ENCODE measurements around the gene CGB7. TPM values are rescaled to one million over a fixed set of nuclear protein-coding genes. Genes with fewer than 3 reads are reported as not detected.
A peak's percentile ranks its signal among the peaks of the same experiment; 100 is the strongest.
"Not testable (repeated sequence)": the region's sequence is repeated elsewhere in the genome, so short reads cannot be mapped to it uniquely, and the experiment has no call there.

Gene CGB7
- total RNA-seq, 2 donors from 2014 or later: 0.32 TPM; not detected in 1

DNA sequence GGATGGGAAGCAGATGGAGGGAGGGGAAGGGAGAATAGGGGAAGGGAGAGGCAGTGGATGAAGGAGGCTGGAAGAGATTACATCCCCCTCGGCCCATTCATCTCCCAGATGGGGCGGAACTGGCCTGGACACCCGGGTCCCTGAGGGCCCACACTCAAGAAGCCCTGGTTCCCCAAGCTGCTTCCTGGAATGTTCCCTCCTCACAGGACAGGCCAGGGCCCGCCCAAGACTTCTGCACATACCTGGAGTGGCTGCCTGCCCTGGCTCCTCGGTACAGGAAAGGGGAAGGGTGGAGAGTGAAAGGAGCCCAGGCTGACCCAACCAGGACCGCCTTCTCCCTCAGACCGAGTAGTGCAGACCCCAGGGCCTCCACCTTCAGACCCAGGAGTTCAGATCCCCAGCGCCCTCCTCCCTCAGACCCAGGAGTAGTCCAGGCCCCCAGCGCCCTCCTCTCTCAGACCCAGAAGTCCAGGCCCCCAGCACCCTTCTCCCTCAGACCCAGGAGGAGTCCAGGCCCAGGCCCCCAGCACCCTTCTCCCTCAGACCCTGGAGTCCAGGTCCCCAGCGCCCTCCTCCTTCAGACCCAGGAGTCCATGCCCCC is 6.6 kb upstream of the CGB7 start:
- no peak overlapping the region for H3K27ac Mint-ChIP-seq
- no peak overlapping the region for H3K4me3 Mint-ChIP-seq
- no peaks in the 10 kb centered on the region for H3K4me1 Mint-ChIP-seq
- no peaks in the 10 kb centered on the region for H3K36me3 Mint-ChIP-seq (ENCODE audit: low read depth)
- ATAC-seq (replicated peaks): no peak
- no peaks in the 10 kb centered on the region for H3K9me3 Mint-ChIP-seq
- peaks cover 38% of the 10 kb centered on the region for H3K27me3 Mint-ChIP-seq

DNA sequence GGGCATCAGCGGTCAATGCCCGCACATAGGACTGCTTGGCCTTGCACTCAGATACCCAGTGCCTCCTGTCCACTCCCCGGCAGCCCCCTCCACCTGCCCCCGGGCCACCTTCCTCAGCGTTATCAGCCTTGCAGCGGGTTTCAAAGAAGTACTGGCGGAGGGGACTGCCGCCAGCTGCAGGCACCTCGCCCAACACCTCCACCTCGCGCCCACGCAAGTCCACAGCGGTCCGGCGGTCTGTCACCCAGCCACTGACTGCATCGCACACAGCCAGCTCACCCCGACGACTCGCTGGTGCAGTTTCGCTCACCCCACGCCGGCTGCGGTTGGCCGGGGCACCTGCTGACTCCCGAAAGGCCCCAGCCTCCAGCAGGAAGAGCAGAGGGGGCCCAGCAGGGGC is 3.9 kb upstream of the CGB7 start:
- no peak overlapping the region for H3K4me3 Mint-ChIP-seq
- peaks cover 8% of the 10 kb centered on the region for H3K4me1 Mint-ChIP-seq
- H3K9me3 Mint-ChIP-seq: no peaks in the 10 kb centered on the region
- H3K36me3 Mint-ChIP-seq (ENCODE audit: low read depth): no peaks in the 10 kb centered on the region
- ATAC-seq (replicated peaks): peak; percentile 20
- peaks cover 38% of the 10 kb centered on the region for H3K27me3 Mint-ChIP-seq
- no peak overlapping the region for H3K27ac Mint-ChIP-seq

DNA sequence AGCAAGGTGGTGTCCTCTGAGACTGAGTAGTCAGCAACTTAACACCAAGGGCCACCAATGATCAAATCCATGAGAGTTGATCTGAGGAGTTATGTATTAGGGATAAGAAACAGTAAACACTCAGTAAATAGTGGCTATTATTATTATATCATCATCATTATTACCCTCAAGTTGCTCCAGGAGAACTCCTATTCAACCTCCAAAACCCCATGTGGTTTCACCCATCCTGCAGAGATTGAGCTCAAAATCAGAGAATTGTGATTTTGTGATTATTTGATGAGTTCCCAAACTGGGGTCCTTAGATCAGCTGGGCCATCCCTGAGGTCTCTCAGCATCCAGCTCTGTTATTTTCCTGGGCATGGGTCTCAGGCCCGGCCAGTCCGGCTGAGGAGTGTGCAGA is 3.5 kb upstream of the CGB7 start:
- Mint-ChIP-seq H3K36me3 (ENCODE audit: low read depth) (no peaks in the 10 kb centered on the region), H3K4me3 (no peak overlapping the region), H3K9me3 (no peaks in the 10 kb centered on the region), H3K27me3 (peaks cover 33% of the 10 kb centered on the region), H3K27ac (no peak overlapping the region), H3K4me1 (peaks cover 8% of the 10 kb centered on the region)
- no peak for ATAC-seq (replicated peaks)

GRCh38 chr19:49059053-49059452 is 1.5 kb upstream of the CGB7 start:
- Mint-ChIP-seq H3K4me1 (peaks cover 8% of the 10 kb centered on the region), H3K9me3 (no peaks in the 10 kb centered on the region), H3K36me3 (ENCODE audit: low read depth) (no peaks in the 10 kb centered on the region), H3K27ac (no peak overlapping the region), H3K27me3 (peaks cover 27% of the 10 kb centered on the region), H3K4me3 (no peak overlapping the region)
- no peak for ATAC-seq (replicated peaks)

- peaks cover 27% of the 10 kb centered on the region for H3K27me3 Mint-ChIP-seq
- ATAC-seq (replicated peaks): no peak
- no peaks in the 10 kb centered on the region for H3K36me3 Mint-ChIP-seq (ENCODE audit: low read depth)
- no peak overlapping the region for H3K27ac Mint-ChIP-seq
- peak overlapping the region; percentile 84 for H3K4me3 Mint-ChIP-seq
- peaks cover 8% of the 10 kb centered on the region for H3K4me1 Mint-ChIP-seq
- H3K9me3 Mint-ChIP-seq: no peaks in the 10 kb centered on the region
Observed at GRCh38 chr19:49058562-49058961, 1.0 kb upstream of the CGB7 start.

GRCh38 chr19:49056902-49057596 is 500 bp downstream of the CGB7 start:
- not testable (repeated sequence) for H3K36me3 Mint-ChIP-seq (ENCODE audit: low read depth); H3K9me3 Mint-ChIP-seq; H3K27ac Mint-ChIP-seq; H3K4me1 Mint-ChIP-seq; ATAC-seq (replicated peaks)
- H3K4me3 Mint-ChIP-seq: peak overlapping the region; percentile 84
- peaks cover 27% of the 10 kb centered on the region for H3K27me3 Mint-ChIP-seq

DNA sequence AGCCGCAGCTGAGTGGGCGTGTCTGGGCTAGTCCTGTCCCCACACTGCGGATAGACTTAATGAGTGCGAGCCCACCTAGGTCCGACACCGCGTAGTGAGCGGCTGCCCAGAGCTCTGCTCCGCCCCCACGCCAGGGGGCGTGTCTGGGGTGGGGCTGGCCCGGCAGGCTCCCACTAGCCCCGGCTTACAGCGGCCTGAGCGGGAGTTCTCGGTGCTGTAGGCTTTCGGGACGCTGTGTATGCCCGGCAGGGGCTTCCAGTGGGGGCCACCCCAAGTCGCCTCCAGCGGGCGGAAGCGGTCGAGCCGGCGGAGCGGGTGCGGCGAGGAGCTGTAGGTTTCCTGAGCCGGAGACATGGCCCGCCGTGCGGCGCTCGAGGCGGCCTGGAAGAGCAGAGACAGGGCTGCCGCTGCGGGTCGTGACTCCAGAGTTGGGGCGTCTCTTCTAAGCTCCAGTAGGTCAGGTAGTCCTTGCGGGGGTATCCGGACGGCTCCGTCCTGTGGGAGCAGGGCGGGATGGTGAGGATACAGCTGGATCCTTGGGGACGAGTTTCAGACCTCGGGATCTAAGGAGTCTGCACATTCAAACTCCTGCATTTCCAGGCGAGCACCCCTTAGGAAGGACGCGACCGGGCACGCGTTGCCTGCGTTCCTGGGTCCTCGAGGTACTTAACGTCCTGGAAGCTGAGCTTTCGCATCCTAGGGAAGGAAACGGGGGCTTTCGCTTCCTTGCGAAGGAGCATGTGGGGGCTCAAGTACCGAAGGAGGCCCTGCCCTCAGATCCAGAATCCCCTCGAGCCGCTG is 1.2 kb downstream of the CGB7 start:
- H3K27me3 Mint-ChIP-seq: peaks cover 27% of the 10 kb centered on the region
- no peaks in the 10 kb centered on the region for H3K36me3 Mint-ChIP-seq (ENCODE audit: low read depth)
- peak overlapping the region; percentile 84 for H3K4me3 Mint-ChIP-seq
- H3K9me3 Mint-ChIP-seq: no peaks in the 10 kb centered on the region
- peaks cover 8% of the 10 kb centered on the region for H3K4me1 Mint-ChIP-seq
- no peak overlapping the region for H3K27ac Mint-ChIP-seq
- peak; percentile 87 for ATAC-seq (replicated peaks)

DNA sequence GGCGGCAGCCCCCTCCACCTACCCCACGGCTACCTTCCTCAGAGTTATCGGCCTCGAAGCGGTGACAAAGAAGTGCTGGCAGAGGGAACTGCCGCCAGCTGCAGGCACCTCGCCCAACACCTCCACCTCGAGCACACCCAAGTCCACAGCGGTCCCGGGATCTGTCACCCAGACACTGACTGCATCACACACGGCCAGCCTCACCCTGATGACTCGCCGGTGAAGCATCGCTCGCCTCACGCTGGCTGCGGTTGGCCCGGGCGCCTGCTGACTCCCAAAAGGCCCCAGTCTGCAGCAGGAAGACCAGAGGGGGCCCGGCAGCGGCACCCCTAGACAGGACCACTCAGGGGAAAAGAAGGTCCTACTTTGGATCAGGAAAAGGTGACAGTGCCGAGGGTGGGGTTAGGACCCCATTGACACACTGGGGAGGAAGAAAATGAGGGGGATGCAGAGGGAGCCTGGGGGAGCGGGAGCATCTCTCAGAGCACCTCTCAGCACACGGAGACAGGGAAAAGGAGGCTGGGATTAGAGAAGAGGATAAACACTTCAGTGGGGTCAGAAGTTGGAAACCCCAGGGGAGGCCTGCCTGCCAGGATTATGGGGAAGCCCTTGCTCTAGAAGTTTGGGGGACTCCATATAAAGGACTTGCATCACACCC is 7.0 kb downstream of the CGB7 start:
- ATAC-seq (replicated peaks); H3K27ac Mint-ChIP-seq; H3K27me3 Mint-ChIP-seq; H3K4me3 Mint-ChIP-seq; H3K36me3 Mint-ChIP-seq (ENCODE audit: low read depth); H3K4me1 Mint-ChIP-seq; H3K9me3 Mint-ChIP-seq: not testable (repeated sequence)

- not testable (repeated sequence) for H3K9me3 Mint-ChIP-seq; H3K27ac Mint-ChIP-seq; H3K4me1 Mint-ChIP-seq; H3K36me3 Mint-ChIP-seq (ENCODE audit: low read depth); ATAC-seq (replicated peaks); H3K4me3 Mint-ChIP-seq; H3K27me3 Mint-ChIP-seq
Observed at GRCh38 chr19:49049834-49050233, 7.7 kb downstream of the CGB7 start.

DNA sequence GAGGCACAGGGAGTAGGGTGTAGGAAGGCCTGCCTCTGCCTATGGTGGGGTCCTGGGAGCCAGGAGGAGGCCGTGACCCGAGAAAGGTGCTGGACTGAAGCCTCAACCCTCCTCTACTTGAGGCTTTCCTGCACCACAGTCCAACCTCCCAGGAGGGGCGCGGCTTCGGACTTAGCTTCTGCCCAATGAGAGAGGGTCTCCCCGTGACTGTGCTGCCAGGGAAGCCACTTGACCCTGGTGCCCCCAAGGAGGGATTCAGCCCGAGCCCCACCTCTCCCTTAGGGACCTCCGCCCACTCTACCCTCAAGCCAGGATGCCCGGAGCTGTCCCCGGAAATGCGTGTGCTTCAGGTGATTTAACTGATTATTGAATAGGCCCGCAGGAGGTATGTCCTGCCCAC is 8.5 kb downstream of the CGB7 start, which contains the start of gene CGB8:
Gene CGB8, minus strand, starts transcription at position 101 of the 400 bp plus-strand sequence. CDS start 372 bp downstream, outside the sequence.
- not testable (repeated sequence) for H3K4me3 Mint-ChIP-seq; H3K9me3 Mint-ChIP-seq; H3K27me3 Mint-ChIP-seq; H3K36me3 Mint-ChIP-seq (ENCODE audit: low read depth); H3K27ac Mint-ChIP-seq; H3K4me1 Mint-ChIP-seq; ATAC-seq (replicated peaks)

DNA sequence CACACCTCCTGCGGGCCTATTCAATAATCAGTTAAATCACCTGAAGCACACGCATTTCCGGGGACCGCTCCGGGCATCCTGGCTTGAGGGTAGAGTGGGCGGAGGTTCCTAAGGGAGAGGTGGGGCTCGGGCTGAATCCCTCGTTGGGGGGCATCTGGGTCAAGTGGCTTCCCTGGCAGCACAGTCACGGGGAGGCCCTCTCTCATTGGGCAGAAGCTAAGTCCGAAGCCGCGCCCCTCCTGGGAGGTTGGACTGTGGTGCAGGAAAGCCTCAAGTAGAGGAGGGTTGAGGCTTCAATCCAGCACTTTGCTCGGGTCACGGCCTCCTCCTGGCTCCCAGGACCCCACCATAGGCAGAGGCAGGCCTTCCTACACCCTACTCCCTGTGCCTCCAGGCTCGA is 14.0 kb downstream of the CGB7 start, which contains the start of gene CGB5:
Gene CGB5, plus strand, starts transcription at position 301 of the 400 bp plus-strand sequence. CDS start 362 bp downstream, outside the sequence.
- H3K27ac Mint-ChIP-seq; H3K9me3 Mint-ChIP-seq; H3K4me3 Mint-ChIP-seq; H3K4me1 Mint-ChIP-seq; ATAC-seq (replicated peaks); H3K36me3 Mint-ChIP-seq (ENCODE audit: low read depth); H3K27me3 Mint-ChIP-seq: not testable (repeated sequence)

GRCh38 chr19:49042666-49043065 is 14.9 kb downstream of the CGB7 start:
- not testable (repeated sequence) for ATAC-seq (replicated peaks); H3K9me3 Mint-ChIP-seq; H3K4me1 Mint-ChIP-seq; H3K4me3 Mint-ChIP-seq; H3K36me3 Mint-ChIP-seq (ENCODE audit: low read depth); H3K27me3 Mint-ChIP-seq; H3K27ac Mint-ChIP-seq

- Mint-ChIP-seq H3K4me3 (no peak overlapping the region), H3K27me3 (no peaks in the 10 kb centered on the region), H3K27ac (no peak overlapping the region), H3K9me3 (no peaks in the 10 kb centered on the region), H3K4me1 (no peaks in the 10 kb centered on the region), H3K36me3 (ENCODE audit: low read depth) (no peaks in the 10 kb centered on the region)
- no peak for ATAC-seq (replicated peaks)
Observed at GRCh38 chr19:49042177-49042576, 15.4 kb downstream of the CGB7 start.

- not testable (repeated sequence) for H3K9me3 Mint-ChIP-seq; ATAC-seq (replicated peaks); H3K27me3 Mint-ChIP-seq; H3K36me3 Mint-ChIP-seq (ENCODE audit: low read depth); H3K4me1 Mint-ChIP-seq; H3K4me3 Mint-ChIP-seq; H3K27ac Mint-ChIP-seq
Observed at GRCh38 chr19:49039736-49040135, 17.8 kb downstream of the CGB7 start.

Measured in activated T-helper 17 cell treated with anti-CD3 and anti-CD28 coated beads, Interleukin-2, amount 50 U/mL, for 72 hours (primary cell).